ENCODE data around the gene MRPL53. TPM values are rescaled to one million over a fixed set of nuclear protein-coding genes. Genes with fewer than 3 reads are reported as not detected.

MRPL53 gene
- total and polyA plus RNA-seq, 2 of the 13 experiments (the other 11 are each of a cell fraction or from before 2014, with no cell fraction given): 34.3 to 51.9 TPM

- TF ChIP-seq REST (IDR thresholded peaks at IDR 0.05; ENCODE audit: borderline replicate concordance in 1 of 2, low read depth in 1 of 2, low read length in 2 of 2) (peak in 1 of 2 experiments; percentile 65; a peak in 1 of 4 replicates), NCOA5 (CRISPR knock-in tag; IDR thresholded peaks at IDR 0.05) (0 out of 2 replicates have a peak, but pooled peaks have one; percentile 87), PCBP1 (IDR thresholded peaks at IDR 0.05; ENCODE audit: borderline replicate concordance, low read depth, low read length) (peak; percentile 49; the same call in 1 of the 2 replicates), KAT7 (CRISPR knock-in tag; IDR thresholded peaks at IDR 0.05; ENCODE audit: borderline replicate concordance) (peak; percentile 13; the same call in 1 of the 2 replicates), RAD51 (IDR thresholded peaks at IDR 0.05; ENCODE audit: borderline replicate concordance) (no peak), ZNF282 (IDR thresholded peaks at IDR 0.05; ENCODE audit: partially characterized antibody) (no peak), ZNF3 (CRISPR knock-in tag; IDR thresholded peaks at IDR 0.05) (no peak), MAX (IDR thresholded peaks at IDR 0.05) (peak; percentile 60), MTF2 (CRISPR knock-in tag; IDR thresholded peaks at IDR 0.05; ENCODE audit: borderline replicate concordance) (peak; percentile 44; the same call in 1 of the 2 replicates), FOXA1 (IDR thresholded peaks at IDR 0.05) (no peak), FOXA1 (CRISPR knock-in tag; IDR thresholded peaks at IDR 0.05) (peak; percentile 32), ZNF768 (CRISPR knock-in tag; IDR thresholded peaks at IDR 0.05) (peak; percentile 49; the same call in 1 of the 2 replicates), ZNF10 (CRISPR knock-in tag; IDR thresholded peaks at IDR 0.05; ENCODE audit: borderline replicate concordance, low read depth) (no peak), ZNF691 (CRISPR knock-in tag; IDR thresholded peaks at IDR 0.05; ENCODE audit: borderline replicate concordance, low read depth) (peak; percentile 93; the same call in 1 of the 2 replicates), MYC (CRISPR knock-in tag; IDR thresholded peaks at IDR 0.05; ENCODE audit: borderline replicate concordance) (peak; percentile 11)
- TF ChIP-seq, protein P1, sequence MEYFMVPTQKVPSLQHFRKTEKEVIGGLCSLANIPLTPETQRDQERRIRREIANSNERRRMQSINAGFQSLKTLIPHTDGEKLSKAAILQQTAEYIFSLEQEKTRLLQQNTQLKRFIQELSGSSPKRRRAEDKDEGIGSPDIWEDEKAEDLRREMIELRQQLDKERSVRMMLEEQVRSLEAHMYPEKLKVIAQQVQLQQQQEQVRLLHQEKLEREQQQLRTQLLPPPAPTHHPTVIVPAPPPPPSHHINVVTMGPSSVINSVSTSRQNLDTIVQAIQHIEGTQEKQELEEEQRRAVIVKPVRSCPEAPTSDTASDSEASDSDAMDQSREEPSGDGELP (IDR thresholded peaks at IDR 0.05; ENCODE audit: borderline replicate concordance, low read depth): 0 out of 2 replicates have a peak, but pooled peaks have one; percentile 28
- TF ChIP-seq, protein P2, sequence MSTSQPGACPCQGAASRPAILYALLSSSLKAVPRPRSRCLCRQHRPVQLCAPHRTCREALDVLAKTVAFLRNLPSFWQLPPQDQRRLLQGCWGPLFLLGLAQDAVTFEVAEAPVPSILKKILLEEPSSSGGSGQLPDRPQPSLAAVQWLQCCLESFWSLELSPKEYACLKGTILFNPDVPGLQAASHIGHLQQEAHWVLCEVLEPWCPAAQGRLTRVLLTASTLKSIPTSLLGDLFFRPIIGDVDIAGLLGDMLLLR (CRISPR knock-in tag; IDR thresholded peaks at IDR 0.05): peak; percentile 82
- TF ChIP-seq, protein P3, sequence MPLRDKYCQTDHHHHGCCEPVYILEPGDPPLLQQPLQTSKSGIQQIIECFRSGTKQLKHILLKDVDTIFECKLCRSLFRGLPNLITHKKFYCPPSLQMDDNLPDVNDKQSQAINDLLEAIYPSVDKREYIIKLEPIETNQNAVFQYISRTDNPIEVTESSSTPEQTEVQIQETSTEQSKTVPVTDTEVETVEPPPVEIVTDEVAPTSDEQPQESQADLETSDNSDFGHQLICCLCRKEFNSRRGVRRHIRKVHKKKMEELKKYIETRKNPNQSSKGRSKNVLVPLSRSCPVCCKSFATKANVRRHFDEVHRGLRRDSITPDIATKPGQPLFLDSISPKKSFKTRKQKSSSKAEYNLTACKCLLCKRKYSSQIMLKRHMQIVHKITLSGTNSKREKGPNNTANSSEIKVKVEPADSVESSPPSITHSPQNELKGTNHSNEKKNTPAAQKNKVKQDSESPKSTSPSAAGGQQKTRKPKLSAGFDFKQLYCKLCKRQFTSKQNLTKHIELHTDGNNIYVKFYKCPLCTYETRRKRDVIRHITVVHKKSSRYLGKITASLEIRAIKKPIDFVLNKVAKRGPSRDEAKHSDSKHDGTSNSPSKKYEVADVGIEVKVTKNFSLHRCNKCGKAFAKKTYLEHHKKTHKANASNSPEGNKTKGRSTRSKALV (CRISPR knock-in tag; IDR thresholded peaks at IDR 0.05): no peak
- TF ChIP-seq, protein P4, sequence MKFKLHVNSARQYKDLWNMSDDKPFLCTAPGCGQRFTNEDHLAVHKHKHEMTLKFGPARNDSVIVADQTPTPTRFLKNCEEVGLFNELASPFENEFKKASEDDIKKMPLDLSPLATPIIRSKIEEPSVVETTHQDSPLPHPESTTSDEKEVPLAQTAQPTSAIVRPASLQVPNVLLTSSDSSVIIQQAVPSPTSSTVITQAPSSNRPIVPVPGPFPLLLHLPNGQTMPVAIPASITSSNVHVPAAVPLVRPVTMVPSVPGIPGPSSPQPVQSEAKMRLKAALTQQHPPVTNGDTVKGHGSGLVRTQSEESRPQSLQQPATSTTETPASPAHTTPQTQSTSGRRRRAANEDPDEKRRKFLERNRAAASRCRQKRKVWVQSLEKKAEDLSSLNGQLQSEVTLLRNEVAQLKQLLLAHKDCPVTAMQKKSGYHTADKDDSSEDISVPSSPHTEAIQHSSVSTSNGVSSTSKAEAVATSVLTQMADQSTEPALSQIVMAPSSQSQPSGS (CRISPR knock-in tag; IDR thresholded peaks at IDR 0.05): peak; percentile 17; the same call in 1 of the 2 replicates
Observed at GRCh38 chr2:74441690-74442482, 30.6 kb downstream of the MRPL53 start, which contains the start of gene RTKN (continued).

Measured in HepG2 (cell line).